HUES6 (cell line): Measurements from ENCODE around the gene C2CD3.
"Not testable (repeated sequence)": the region's sequence is repeated elsewhere in the genome, so short reads cannot be mapped to it uniquely, and the experiment has no call there.

ENCODE experiments used
- H3K27ac ChIP-seq: 2 replicates; pipeline ENCODE4 v1.7.0; 2013; ENCODE audit warnings: low read depth, mild to moderate bottlenecking, low read length, inconsistent platforms
- H3K27me3 ChIP-seq: 2 replicates; pipeline ENCODE4 v1.6.1; 2013; ENCODE audit warnings: low read length; ENCODE audit not compliant: control insufficient read depth, insufficient read depth
- H3K36me3 ChIP-seq: 2 replicates; pipeline ENCODE4 v1.6.1; 2013; ENCODE audit warnings: low read length; ENCODE audit not compliant: control insufficient read depth, insufficient read depth
- H3K4me1 ChIP-seq: 2 replicates; pipeline ENCODE4 v1.6.1; 2013; ENCODE audit warnings: low read length; ENCODE audit not compliant: control insufficient read depth, insufficient read depth
- H3K4me3 ChIP-seq: 2 replicates; pipeline ENCODE4 v1.5.1; 2013; ENCODE audit warnings: low read depth, low read length
- H3K9ac ChIP-seq: one replicate; pipeline ENCODE4 v1.6.1; 2013; ENCODE audit warnings: mild to moderate bottlenecking, low read length
- H3K9me3 ChIP-seq: 2 replicates; pipeline ENCODE4 v1.6.1; 2013; ENCODE audit warnings: low read depth, low read length; ENCODE audit not compliant: control insufficient read depth, insufficient read depth

Gene C2CD3

GRCh38 chr11:74085542-74085892 lies 85.3 kb downstream of the C2CD3 start:
- H3K9ac ChIP-seq, result no peak overlapping the region
- no peak overlapping the region for H3K27ac ChIP-seq
- no peaks in the 10 kb centered on the region for H3K9me3 ChIP-seq
- no peak overlapping the region for H3K4me3 ChIP-seq
- no peaks in the 10 kb centered on the region for H3K27me3 ChIP-seq
- H3K4me1 ChIP-seq, result no peaks in the 10 kb centered on the region
- peaks cover 39% of the 10 kb centered on the region for H3K36me3 ChIP-seq

GRCh38 chr11:74084796-74085541 lies 85.8 kb downstream of the C2CD3 start:
- peaks cover 33% of the 10 kb centered on the region for H3K36me3 ChIP-seq
- no peaks in the 10 kb centered on the region for H3K4me1 ChIP-seq
- no peak overlapping the region for H3K27ac ChIP-seq
- no peaks in the 10 kb centered on the region for H3K9me3 ChIP-seq
- no peak overlapping the region for H3K9ac ChIP-seq
- H3K27me3 ChIP-seq, result no peaks in the 10 kb centered on the region
- no peak overlapping the region for H3K4me3 ChIP-seq

GRCh38 chr11:74083927-74084326 lies 86.9 kb downstream of the C2CD3 start:
- not testable (repeated sequence) for H3K9ac ChIP-seq, H3K27ac ChIP-seq, H3K27me3 ChIP-seq, H3K4me3 ChIP-seq, H3K4me1 ChIP-seq, H3K9me3 ChIP-seq
- H3K36me3 ChIP-seq, result peaks cover 25% of the 10 kb centered on the region

- Histone ChIP-seq H3K9me3 (no peaks in the 10 kb centered on the region), H3K27me3 (no peaks in the 10 kb centered on the region), H3K4me1 (no peaks in the 10 kb centered on the region), H3K27ac (no peak overlapping the region), H3K9ac (no peak overlapping the region), H3K4me3 (no peak overlapping the region), H3K36me3 (peaks cover 29% of the 10 kb centered on the region)
Observed at GRCh38 chr11:74081428-74081827, 89.4 kb downstream of the C2CD3 start.

- H3K4me3 ChIP-seq, result no peak overlapping the region
- no peak overlapping the region for H3K9ac ChIP-seq
- H3K36me3 ChIP-seq, result peaks cover 20% of the 10 kb centered on the region
- no peak overlapping the region for H3K27ac ChIP-seq
- H3K9me3 ChIP-seq, result no peaks in the 10 kb centered on the region
- H3K27me3 ChIP-seq, result no peaks in the 10 kb centered on the region
- no peaks in the 10 kb centered on the region for H3K4me1 ChIP-seq
Observed at GRCh38 chr11:74077193-74077592, 93.6 kb downstream of the C2CD3 start.

GRCh38 chr11:74072721-74073120 lies 98.1 kb downstream of the C2CD3 start:
- Histone ChIP-seq H3K9me3 (no peaks in the 10 kb centered on the region), H3K36me3 (peaks cover 18% of the 10 kb centered on the region), H3K4me3 (no peak overlapping the region), H3K27me3 (no peaks in the 10 kb centered on the region), H3K4me1 (no peaks in the 10 kb centered on the region), H3K9ac (no peak overlapping the region), H3K27ac (no peak overlapping the region)

GRCh38 chr11:74072286-74072685 lies 98.5 kb downstream of the C2CD3 start:
- H3K9ac ChIP-seq, result no peak overlapping the region
- no peaks in the 10 kb centered on the region for H3K27me3 ChIP-seq
- H3K27ac ChIP-seq, result no peak overlapping the region
- no peak overlapping the region for H3K4me3 ChIP-seq
- peaks cover 17% of the 10 kb centered on the region for H3K36me3 ChIP-seq
- H3K9me3 ChIP-seq, result no peaks in the 10 kb centered on the region
- no peaks in the 10 kb centered on the region for H3K4me1 ChIP-seq

- no peak overlapping the region for H3K9ac ChIP-seq
- no peaks in the 10 kb centered on the region for H3K9me3 ChIP-seq
- no peak overlapping the region for H3K27ac ChIP-seq
- H3K4me1 ChIP-seq, result no peaks in the 10 kb centered on the region
- H3K36me3 ChIP-seq, result peaks cover 14% of the 10 kb centered on the region
- H3K4me3 ChIP-seq, result no peak overlapping the region
- no peaks in the 10 kb centered on the region for H3K27me3 ChIP-seq
Observed at GRCh38 chr11:74070723-74071492, 99.9 kb downstream of the C2CD3 start.

GRCh38 chr11:74069146-74070046 lies 101.4 kb downstream of the C2CD3 start:
- H3K4me1 ChIP-seq, result no peaks in the 10 kb centered on the region
- H3K27ac ChIP-seq, result no peak overlapping the region
- peaks cover 11% of the 10 kb centered on the region for H3K36me3 ChIP-seq
- H3K9ac ChIP-seq, result no peak overlapping the region
- H3K4me3 ChIP-seq, result no peak overlapping the region
- H3K27me3 ChIP-seq, result no peaks in the 10 kb centered on the region
- H3K9me3 ChIP-seq, result no peaks in the 10 kb centered on the region

- not testable (repeated sequence) for H3K9ac ChIP-seq, H3K9me3 ChIP-seq, H3K36me3 ChIP-seq, H3K4me1 ChIP-seq, H3K4me3 ChIP-seq, H3K27ac ChIP-seq, H3K27me3 ChIP-seq
Observed at GRCh38 chr11:74066663-74067062, 104.1 kb downstream of the C2CD3 start.

- not testable (repeated sequence) for H3K27me3 ChIP-seq, H3K36me3 ChIP-seq, H3K4me3 ChIP-seq, H3K27ac ChIP-seq, H3K9me3 ChIP-seq, H3K4me1 ChIP-seq, H3K9ac ChIP-seq
Observed at GRCh38 chr11:74065534-74065933, 105.3 kb downstream of the C2CD3 start.
